Sigmoid colon (tissue), 7 donors: Measurements from ENCODE around the gene NFKB2. TPM values are rescaled to one million over a fixed set of nuclear protein-coding genes. Genes with fewer than 3 reads are reported as not detected.

Experiments
- DNase-seq: peaks from one replicate; pipeline ENCODE4 v3.0.0-alpha.2; 2019
- H3K27ac ChIP-seq, 4 donors: fragments of 200-600 bp; sonication (generic); one replicate each; pipeline ENCODE4 v1.5.1; 2016 to 2019; ENCODE audit warnings: mild to moderate bottlenecking in 1 of 4
- H3K27me3 ChIP-seq, 3 donors: fragments of 200-600 bp; sonication (generic); one replicate each; pipeline ENCODE4 v1.5.1; 2019; ENCODE audit warnings: mild to moderate bottlenecking in 1 of 3
- H3K36me3 ChIP-seq, 4 donors: fragments of 200-600 bp; sonication (generic); one replicate each; pipeline ENCODE4 v1.5.1; 2016 to 2019
- H3K4me1 ChIP-seq, 4 donors: fragments of 200-600 bp; sonication (generic); one replicate each; pipeline ENCODE4 v1.5.1; 2017 to 2019
- H3K4me3 ChIP-seq, 4 donors: fragments of 200-600 bp; sonication (generic); one replicate each; pipeline ENCODE4 v1.5.1; 2017 to 2019; ENCODE audit warnings: mild to moderate bottlenecking in 2 of 4, moderate library complexity in 1 of 4
- H3K9me3 ChIP-seq, 4 donors: fragments of 200-600 bp in 3 of 4; sonication (generic) in 3 of 4; one replicate each; pipeline versions ENCODE4 v1.5.1 to v1.6.1; 2013 to 2019
- EP300 ChIP-seq, 4 donors: sonication (generic); formaldehyde crosslinking; IDR thresholded peaks; one replicate each; pipeline ENCODE4 v1.6.1; 2017; ENCODE audit warnings: antibody characterized with exemption in 4 of 4
- POLR2A ChIP-seq, 2 donors: fragments of 450-650 bp; IDR thresholded peaks; one replicate each; pipeline ENCODE4 v1.6.1; 2016; ENCODE audit warnings: antibody characterized with exemption in 2 of 2, mild to moderate bottlenecking in 2 of 2, moderate library complexity in 2 of 2
- POLR2AphosphoS5 ChIP-seq, 4 donors: sonication (generic); formaldehyde crosslinking; IDR thresholded peaks; one replicate each; pipeline ENCODE4 v1.6.1; 2017; ENCODE audit warnings: antibody characterized with exemption in 4 of 4
- WGBS, 2 donors: extraction: QIAGEN DNeasy Blood & Tissue Kit; methylation state at CpG; one replicate each; pipeline ENCODE4 v1.1.7; 2013; 5-methylcytosine and 5-hydroxymethylcytosine counted together
- intact Hi-C: fragments of 100-400 bp; cut with DNase I; formaldehyde crosslinking; loops from one replicate; pipeline ENCODE4 v1.15.1; 2023
- polyA plus RNA-seq, 3 donors: library from polyadenylated mRNA; stranded (reverse); fragments of 200-250 nt; gene quantifications; one replicate each; pipeline ENCODE4 v1.2.3, GENCODE V29; 2013
- total RNA-seq, 4 donors: library from RNA; depleted of rRNA; stranded (reverse); fragments of >200 nt; gene quantifications; one replicate each; pipeline ENCODE4 v1.1.0, GENCODE V29; 2016
- TF ChIP-seq, protein P1 (sequence below), 4 experiments: fragments of 450-650 bp in 3 of 4; fragments of 200-600 bp in 1 of 4; IDR thresholded peaks; one replicate each; pipeline ENCODE4 v1.5.1; 2016 to 2019; ENCODE audit warnings: antibody characterized with exemption in 4 of 4, mild to moderate bottlenecking in 3 of 4, moderate library complexity in 2 of 4
- donor health status: healthy with polysubstance abuse.
- donor health status: Bipolar disorder and iron deficiency.
- donor health status: healthy.

NFKB2 gene
- total and polyA plus RNA-seq, 7 donors = 5.4 to 41.5 (median 31.6) TPM

GRCh38 chr10:102358712-102359382 is 36.7 kb upstream of the NFKB2 start:
- no peak overlapping the region for H3K27ac ChIP-seq
- H3K9me3 ChIP-seq = no peaks in the 10 kb centered on the region
- no peaks in the 10 kb centered on the region for H3K27me3 ChIP-seq
- TF ChIP-seq EP300 (IDR thresholded peaks at IDR 0.05) (no peak), POLR2AphosphoS5 (IDR thresholded peaks at IDR 0.05) (no peak), POLR2A (IDR thresholded peaks at IDR 0.05) (no peak)
- TF ChIP-seq, protein P1, sequence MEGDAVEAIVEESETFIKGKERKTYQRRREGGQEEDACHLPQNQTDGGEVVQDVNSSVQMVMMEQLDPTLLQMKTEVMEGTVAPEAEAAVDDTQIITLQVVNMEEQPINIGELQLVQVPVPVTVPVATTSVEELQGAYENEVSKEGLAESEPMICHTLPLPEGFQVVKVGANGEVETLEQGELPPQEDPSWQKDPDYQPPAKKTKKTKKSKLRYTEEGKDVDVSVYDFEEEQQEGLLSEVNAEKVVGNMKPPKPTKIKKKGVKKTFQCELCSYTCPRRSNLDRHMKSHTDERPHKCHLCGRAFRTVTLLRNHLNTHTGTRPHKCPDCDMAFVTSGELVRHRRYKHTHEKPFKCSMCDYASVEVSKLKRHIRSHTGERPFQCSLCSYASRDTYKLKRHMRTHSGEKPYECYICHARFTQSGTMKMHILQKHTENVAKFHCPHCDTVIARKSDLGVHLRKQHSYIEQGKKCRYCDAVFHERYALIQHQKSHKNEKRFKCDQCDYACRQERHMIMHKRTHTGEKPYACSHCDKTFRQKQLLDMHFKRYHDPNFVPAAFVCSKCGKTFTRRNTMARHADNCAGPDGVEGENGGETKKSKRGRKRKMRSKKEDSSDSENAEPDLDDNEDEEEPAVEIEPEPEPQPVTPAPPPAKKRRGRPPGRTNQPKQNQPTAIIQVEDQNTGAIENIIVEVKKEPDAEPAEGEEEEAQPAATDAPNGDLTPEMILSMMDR (IDR thresholded peaks at IDR 0.05) = no peak
- no peaks in the 10 kb centered on the region for H3K4me1 ChIP-seq
- no peak overlapping the region for H3K4me3 ChIP-seq
- no peak for DNase-seq
- peaks cover 36 to 85% (median 69%) of the 10 kb centered on the region in 4 donors for H3K36me3 ChIP-seq
- 96% methylated on average over 4 of the region's 4 CpGs for WGBS, 2 donors
- intact Hi-C loops = no loop called here

DNA sequence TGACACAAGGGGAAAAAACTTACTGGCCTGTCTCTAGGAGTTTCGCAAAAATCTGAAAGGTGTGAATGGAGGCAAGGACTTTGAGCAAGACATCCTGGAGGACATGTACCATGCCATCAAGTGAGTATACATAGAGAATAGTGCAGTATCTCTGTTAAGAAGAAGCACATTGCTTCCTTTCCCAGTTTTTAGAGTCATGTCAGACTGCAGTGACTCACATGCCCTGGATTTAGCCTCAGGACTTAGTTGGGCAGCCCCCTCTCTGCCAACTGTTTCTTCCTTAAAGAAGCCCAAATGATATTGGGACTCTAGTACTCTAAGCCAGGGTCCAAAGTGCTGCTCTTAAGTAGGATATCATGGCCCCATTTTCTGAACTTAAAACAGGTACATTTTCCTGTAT is 28.1 kb upstream of the NFKB2 start:
- Histone ChIP-seq H3K36me3 (peaks cover 70 to 100% (median 84%) of the 10 kb centered on the region in 4 donors), H3K4me1 (no peaks in the 10 kb centered on the region), H3K4me3 (no peak overlapping the region), H3K27ac (no peak overlapping the region), H3K9me3 (no peaks in the 10 kb centered on the region), H3K27me3 (no peaks in the 10 kb centered on the region)
- DNase-seq = no peak
- intact Hi-C loops = no loop called here
- WGBS, 2 donors = 98 to 99% methylated on average over 1 of the region's 1 CpG
- TF ChIP-seq EP300 (IDR thresholded peaks at IDR 0.05) (no peak), POLR2AphosphoS5 (IDR thresholded peaks at IDR 0.05) (no peak), POLR2A (IDR thresholded peaks at IDR 0.05) (no peak)
- TF ChIP-seq, protein P1 (IDR thresholded peaks at IDR 0.05) = no peak

DNA sequence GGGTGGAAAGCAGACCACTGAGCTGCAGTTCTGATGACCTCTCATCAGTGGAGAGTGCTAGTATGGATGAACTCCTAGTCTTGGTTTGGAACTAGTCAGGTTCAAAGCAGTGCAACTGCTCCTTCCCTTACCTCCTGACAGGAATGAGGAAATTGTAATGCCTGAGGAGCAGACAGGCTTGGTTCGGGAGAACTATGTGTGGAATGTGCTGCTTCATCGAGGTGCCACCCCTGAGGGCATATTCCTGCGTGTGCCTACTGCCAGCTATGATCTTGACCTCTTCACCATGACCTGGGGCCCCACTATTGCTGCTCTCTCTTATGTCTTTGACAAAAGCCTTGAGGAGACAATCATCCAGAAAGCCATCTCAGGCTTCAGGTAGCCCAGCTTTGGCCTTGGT is 27.4 kb upstream of the NFKB2 start:
- Histone ChIP-seq H3K4me1 (no peaks in the 10 kb centered on the region), H3K27ac (no peak overlapping the region), H3K36me3 (peaks cover 67 to 100% (median 82%) of the 10 kb centered on the region in 4 donors), H3K27me3 (no peaks in the 10 kb centered on the region), H3K9me3 (no peaks in the 10 kb centered on the region), H3K4me3 (no peak overlapping the region)
- DNase-seq = no peak
- 87 to 94% methylated on average over 3 of the region's 3 CpGs for WGBS, 2 donors
- intact Hi-C loops = no loop called here
- TF ChIP-seq POLR2AphosphoS5 (IDR thresholded peaks at IDR 0.05) (no peak), POLR2A (IDR thresholded peaks at IDR 0.05) (no peak), EP300 (IDR thresholded peaks at IDR 0.05) (no peak)
- TF ChIP-seq, protein P1 (IDR thresholded peaks at IDR 0.05) = no peak

DNA sequence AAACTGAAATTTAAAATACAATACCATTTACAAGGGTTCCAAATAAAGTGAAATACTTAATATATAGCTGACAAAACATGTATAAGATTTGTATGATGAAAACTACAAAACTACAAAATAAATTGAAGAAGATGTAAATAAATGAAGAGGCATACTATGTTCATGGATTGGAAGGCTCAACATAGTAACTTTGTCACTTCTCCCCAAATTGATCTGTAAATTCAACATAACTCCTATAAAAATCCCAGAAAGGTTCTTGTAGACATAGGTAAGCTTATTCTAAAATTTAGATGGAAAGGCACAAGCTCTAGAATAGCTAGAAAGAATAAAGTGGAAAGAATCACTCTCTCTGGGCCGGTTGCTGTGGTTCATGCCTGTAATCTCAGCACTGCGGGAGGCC is 24.2 kb upstream of the NFKB2 start:
- Histone ChIP-seq H3K4me1 (no peaks in the 10 kb centered on the region), H3K4me3 (no peak overlapping the region), H3K9me3 (no peaks in the 10 kb centered on the region), H3K36me3 (peaks cover 48 to 100% (median 73%) of the 10 kb centered on the region in 4 donors), H3K27ac (no peak overlapping the region), H3K27me3 (no peaks in the 10 kb centered on the region)
- DNase-seq = no peak
- TF ChIP-seq EP300 (IDR thresholded peaks at IDR 0.05) (no peak), POLR2AphosphoS5 (IDR thresholded peaks at IDR 0.05) (no peak), POLR2A (IDR thresholded peaks at IDR 0.05) (no peak)
- TF ChIP-seq, protein P1 (IDR thresholded peaks at IDR 0.05) = no peak
- 96 to 99% methylated on average over 2 of the region's 2 CpGs for WGBS, 2 donors
- intact Hi-C loops = no loop called here

DNA sequence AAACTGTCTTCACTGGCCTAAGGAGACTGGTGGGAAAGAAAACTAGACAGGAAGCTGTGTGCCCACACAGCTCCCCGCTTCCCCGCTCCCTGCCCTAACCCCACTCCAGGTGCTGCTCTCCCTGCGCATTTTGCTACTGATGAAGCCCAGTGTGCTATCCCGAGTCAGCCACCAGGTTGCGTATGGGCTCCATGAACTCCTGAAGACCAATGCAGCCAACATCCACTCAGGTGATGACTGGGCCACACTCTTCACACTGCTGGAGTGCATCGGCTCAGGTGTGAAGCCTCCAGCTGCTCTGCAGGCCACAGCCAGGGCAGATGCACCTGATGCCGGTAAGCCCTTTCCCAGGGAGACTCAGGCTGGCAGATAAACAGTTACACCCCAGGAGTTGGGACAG is 20.3 kb upstream of the NFKB2 start:
- intact Hi-C loops = no loop called here
- H3K27ac ChIP-seq = no peak overlapping the region
- WGBS, 2 donors = 94 to 95% methylated on average over 7 of the region's 7 CpGs
- DNase-seq = no peak
- no peaks in the 10 kb centered on the region for H3K4me1 ChIP-seq
- no peak overlapping the region for H3K4me3 ChIP-seq
- no peaks in the 10 kb centered on the region for H3K27me3 ChIP-seq
- TF ChIP-seq EP300 (IDR thresholded peaks at IDR 0.05) (no peak), POLR2A (IDR thresholded peaks at IDR 0.05) (no peak), POLR2AphosphoS5 (IDR thresholded peaks at IDR 0.05) (no peak)
- TF ChIP-seq, protein P1 (IDR thresholded peaks at IDR 0.05) = no peak
- no peaks in the 10 kb centered on the region for H3K9me3 ChIP-seq
- peaks cover 22 to 100% (median 68%) of the 10 kb centered on the region in 4 donors for H3K36me3 ChIP-seq
